Transverse colon (tissue), 4 donors: ENCODE results near the gene SCNN1A. TPM values are rescaled to one million over a fixed set of nuclear protein-coding genes. Genes with fewer than 3 reads are reported as not detected.

ENCODE experiments used
- DNase-seq: peaks from one replicate; pipeline ENCODE4 v3.0.0-alpha.2; 2019
- H3K27ac ChIP-seq, 4 donors: fragments of 200-600 bp; sonication (generic); 2 replicates each; pipeline ENCODE4 v1.5.1; 2016 to 2018; ENCODE audit warnings: inconsistent platforms in 4 of 4
- H3K27me3 ChIP-seq: fragments of 200-600 bp; sonication (generic); 2 replicates; pipeline ENCODE4 v1.5.1; 2017; ENCODE audit warnings: inconsistent platforms
- H3K36me3 ChIP-seq, 4 donors: fragments of 200-600 bp; sonication (generic); 2 replicates each; pipeline ENCODE4 v1.5.1; 2017 to 2019; ENCODE audit warnings: inconsistent platforms in 4 of 4
- H3K4me1 ChIP-seq, 4 donors: fragments of 200-600 bp; sonication (generic); 2 replicates each; pipeline ENCODE4 v1.5.1; 2017 to 2020; ENCODE audit warnings: inconsistent platforms in 4 of 4
- H3K4me3 ChIP-seq, 4 donors: fragments of 200-600 bp; sonication (generic); 1 replicate in 1 of 4; 2 replicates in 3 of 4; pipeline versions ENCODE4 v1.5.1 to v1.6.1; 2017 to 2019; ENCODE audit warnings: inconsistent platforms in 4 of 4
- H3K9me3 ChIP-seq, 2 donors: fragments of 200-600 bp; sonication (generic); 2 replicates each; pipeline ENCODE4 v1.5.1; 2017 to 2019; ENCODE audit warnings: inconsistent platforms in 2 of 2
- CTCF ChIP-seq, 5 experiments: fragments of 200-600 bp in 3 of 5; fragments of 450-650 bp in 2 of 5; sonication (generic) in 3 of 5; IDR thresholded peaks; 1 replicate in 2 of 5; 2 replicates in 3 of 5; pipeline ENCODE4 v1.5.1; 2016 to 2017; ENCODE audit warnings: antibody characterized with exemption in 5 of 5, inconsistent platforms in 3 of 5, mild to moderate bottlenecking in 2 of 5, moderate library complexity in 1 of 5
- EP300 ChIP-seq: sonication (generic); formaldehyde crosslinking; IDR thresholded peaks from one replicate; pipeline ENCODE4 v1.6.1; 2017; ENCODE audit warnings: antibody characterized with exemption, low read depth
- POLR2A ChIP-seq: fragments of 450-650 bp; IDR thresholded peaks from one replicate; pipeline ENCODE4 v1.6.1; 2016; ENCODE audit warnings: antibody characterized with exemption, mild to moderate bottlenecking, moderate library complexity
- POLR2AphosphoS5 ChIP-seq, 3 donors: sonication (generic); formaldehyde crosslinking; IDR thresholded peaks; one replicate each; pipeline ENCODE4 v1.6.1; 2016; ENCODE audit warnings: antibody characterized with exemption in 3 of 3
- WGBS, 2 donors: methylation state at CpG; one replicate each; pipeline ENCODE4 v1.1.5; 2018; ENCODE audit warnings: low coverage in 1 of 2; 5-methylcytosine and 5-hydroxymethylcytosine counted together
- in situ Hi-C, 4 donors: fragments of 200-750 bp; cut with MboI; loops; one replicate each; pipeline versions ENCODE4 v1.15.0 to v1.15.1; 2017; ENCODE audit warnings: low sequenced_read_pairs in 3 of 4, low pct_ligation_motif_present in 1 of 4, low pct_unique_long_range_greater_than_20kb in 1 of 4
- intact Hi-C: fragments of 100-400 bp; cut with DNase I; formaldehyde crosslinking; loops from one replicate; pipeline ENCODE4 v1.15.1; 2023; ENCODE audit warnings: low total_unique reads
- total RNA-seq, 4 donors: library from RNA; depleted of rRNA; stranded (reverse); fragments of >200 nt; gene quantifications; one replicate each; pipeline ENCODE4 v1.1.0, GENCODE V29; 2016

Gene SCNN1A
- total RNA-seq, 4 donors from 2014 or later = 151 to 757 (median 502) TPM

- in situ Hi-C loops (loop anchor here in 3 of 4 donors (10.0 to 25.0 kb wide), 3 partner anchors 117 to 199 kb away; partner anchors contain the start of genes TAPBPL (in 3 of the 3), VAMP1 (in 2 of the 3) and GAPDH (in 1 of the 3)), intact Hi-C loops (loop anchor here (5.0 to 10.0 kb wide), 2 partner anchors 44 to 217 kb away; partner anchors contain the start of genes IFFO1 and LTBR)
- peak overlapping the region in 1 of 4 donors; percentile 84 for H3K4me3 ChIP-seq
- no peak for DNase-seq
- no peaks in the 10 kb centered on the region for H3K27me3 ChIP-seq
- H3K27ac ChIP-seq = peak overlapping the region; percentile 94 to 99 (median 98)
- WGBS, 2 donors = 44 to 54% methylated on average over 11 to 12 of the region's 12 CpGs
- H3K36me3 ChIP-seq = peaks cover 0 to 11% (median 5%) of the 10 kb centered on the region in 4 donors
- H3K4me1 ChIP-seq = peaks cover 45 to 81% (median 77%) of the 10 kb centered on the region in 4 donors
- TF ChIP-seq EP300 (no peak), POLR2AphosphoS5 (IDR thresholded peaks at IDR 0.05) (peak in 1 of 3 donors; percentile 46)
- no peaks in the 10 kb centered on the region for H3K9me3 ChIP-seq
Observed at GRCh38 chr12:6337958-6338433, 37.4 kb downstream of the SCNN1A start.

DNA sequence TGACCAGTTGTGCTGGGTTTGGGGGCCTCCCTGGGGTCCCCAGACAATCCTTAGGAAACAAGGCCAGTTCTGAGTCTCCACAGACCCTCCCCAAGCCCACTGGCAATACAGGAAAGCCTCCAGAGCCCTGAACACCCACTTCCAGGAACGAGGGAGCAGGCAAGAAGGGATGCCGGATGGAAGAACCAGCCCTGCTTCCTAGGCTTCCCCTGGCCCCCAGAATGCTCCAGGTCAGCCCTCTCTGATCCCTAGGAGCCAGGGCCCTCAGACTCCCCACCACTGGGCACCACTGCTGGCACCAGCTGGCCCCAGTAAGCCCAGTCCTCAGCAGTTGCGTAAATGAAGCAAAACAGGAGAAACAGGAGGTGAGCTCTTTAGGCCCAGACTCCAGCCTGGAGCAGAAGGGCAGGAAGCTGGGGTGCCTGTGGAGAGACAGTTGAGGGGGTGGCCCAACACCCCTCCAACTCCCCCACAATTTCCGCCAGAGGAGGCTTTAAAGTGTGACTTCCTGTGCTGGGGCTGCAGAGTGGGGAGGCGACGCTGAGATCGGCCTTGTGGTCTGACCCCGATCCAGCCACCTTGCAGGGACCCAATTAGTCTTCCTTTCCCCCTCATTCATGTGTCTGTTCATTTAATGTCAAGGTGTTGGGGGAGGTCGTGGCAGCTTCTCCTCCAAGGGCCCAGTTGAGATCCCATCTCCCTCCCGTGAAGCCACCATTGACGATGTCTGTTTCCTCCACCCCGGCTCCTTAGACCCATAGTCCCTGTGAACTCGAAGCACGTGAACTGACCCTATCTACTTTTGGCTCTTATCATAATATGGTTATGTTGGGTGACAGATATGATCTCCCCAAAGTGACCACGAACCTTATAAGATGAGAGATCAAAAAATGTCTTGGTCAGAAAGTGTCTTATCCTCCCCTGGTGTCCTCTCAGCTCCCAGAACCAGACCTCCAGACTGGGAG, 38.2 kb downstream of the SCNN1A start:
- DNase-seq = peak; percentile 62
- Histone ChIP-seq H3K9me3 (no peaks in the 10 kb centered on the region), H3K4me3 (peak overlapping the region; percentile 25 to 84 (median 30)), H3K27ac (peak overlapping the region; percentile 94 to 99 (median 98)), H3K36me3 (peaks cover 0 to 18% (median 9%) of the 10 kb centered on the region in 4 donors), H3K27me3 (no peaks in the 10 kb centered on the region), H3K4me1 (peaks cover 40 to 82% (median 77%) of the 10 kb centered on the region in 4 donors)
- in situ Hi-C loops = loop anchor here in 3 of 4 donors (10.0 to 25.0 kb wide), 3 partner anchors 118 to 200 kb away; partner anchors contain the start of genes TAPBPL (in 3 of the 3), VAMP1 (in 2 of the 3) and GAPDH (in 1 of the 3)
- intact Hi-C loops = loop anchor here (5.0 to 10.0 kb wide), 2 partner anchors 45 to 218 kb away; partner anchors contain the start of genes IFFO1 and LTBR
- 29 to 60% methylated on average over 2 to 14 of the region's 15 CpGs for WGBS, 2 donors
- TF ChIP-seq POLR2AphosphoS5 (IDR thresholded peaks at IDR 0.05) (peak in 1 of 3 donors; percentile 8), CTCF (IDR thresholded peaks at IDR 0.05) (no peak), POLR2A (no peak)

DNA sequence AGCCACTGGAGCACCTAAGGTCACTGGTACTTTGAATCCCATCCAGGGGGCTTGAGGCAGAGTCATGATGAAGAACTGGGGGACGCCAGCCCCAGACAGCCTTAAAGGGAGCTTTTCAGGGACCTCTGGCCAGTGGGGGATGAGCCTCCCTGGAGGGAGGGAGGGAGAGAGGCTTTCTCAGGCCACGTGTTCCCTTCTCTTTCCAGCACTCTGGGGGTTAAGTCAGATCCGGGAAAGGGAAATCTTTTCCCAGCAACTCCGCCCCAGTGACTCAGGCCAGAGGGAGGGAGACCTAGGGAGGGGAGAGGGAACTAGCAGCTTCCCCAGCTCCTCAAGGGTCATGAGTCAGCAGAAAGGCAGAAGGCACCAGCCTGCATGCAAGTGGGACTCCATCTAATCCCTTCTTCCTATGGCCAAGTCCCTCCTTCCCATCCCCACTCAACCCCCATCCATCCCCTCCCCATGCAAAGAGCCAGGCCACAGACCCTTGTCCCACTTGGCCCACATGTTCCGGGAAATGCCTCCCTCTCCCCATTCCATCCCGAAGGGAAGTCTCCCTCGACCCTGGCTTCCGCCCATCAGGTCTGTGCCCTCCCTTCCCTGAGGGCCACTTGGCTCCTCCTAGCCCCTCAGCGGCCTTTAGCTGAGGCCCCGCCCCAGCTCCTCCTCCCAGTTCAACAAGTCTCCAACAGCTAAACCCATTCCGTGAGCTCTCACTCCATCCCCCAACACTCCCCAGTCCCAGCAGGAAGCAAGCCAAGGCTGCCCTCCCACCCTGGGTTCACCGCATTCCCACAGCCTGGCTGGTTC, 39.1 kb downstream of the SCNN1A start:
- H3K36me3 ChIP-seq = peaks cover 0 to 25% (median 11%) of the 10 kb centered on the region in 4 donors
- no peaks in the 10 kb centered on the region for H3K9me3 ChIP-seq
- peaks cover 39 to 87% (median 77%) of the 10 kb centered on the region in 4 donors for H3K4me1 ChIP-seq
- no peaks in the 10 kb centered on the region for H3K27me3 ChIP-seq
- DNase-seq = peak; percentile 92
- intact Hi-C loops (loop anchor here (5.0 to 10.0 kb wide), 2 partner anchors 46 to 219 kb away; partner anchors contain the start of genes IFFO1 and LTBR), in situ Hi-C loops (loop anchor here in 3 of 4 donors (10.0 to 25.0 kb wide), 3 partner anchors 119 to 201 kb away; partner anchors contain the start of genes TAPBPL (in 3 of the 3), VAMP1 (in 2 of the 3) and GAPDH (in 1 of the 3))
- peak overlapping the region; percentile 26 to 84 (median 32) for H3K4me3 ChIP-seq
- 7% methylated on average over 12 of the region's 12 CpGs; no CpG with 5 or more reads in 1 of the 2 donors for WGBS, 2 donors
- peak overlapping the region; percentile 94 to 99 (median 98) for H3K27ac ChIP-seq
- TF ChIP-seq EP300 (peak; percentile 97), POLR2AphosphoS5 (IDR thresholded peaks at IDR 0.05) (peak; percentile 77 to 88 (median 77)), POLR2A (peak; percentile 66), CTCF (IDR thresholded peaks at IDR 0.05) (no peak)
